SKM-1 (cell line): Measurements from ENCODE around the gene PELI1.
"Not testable (repeated sequence)": the region's sequence is repeated elsewhere in the genome, so short reads cannot be mapped to it uniquely, and the experiment has no call there.

Experiments used
- DNase-seq: peaks from one replicate; lab custom pipeline; 2025; ENCODE audit not compliant: unreplicated experiment; lab: John Stamatoyannopoulos, UW

Gene PELI1

DNA sequence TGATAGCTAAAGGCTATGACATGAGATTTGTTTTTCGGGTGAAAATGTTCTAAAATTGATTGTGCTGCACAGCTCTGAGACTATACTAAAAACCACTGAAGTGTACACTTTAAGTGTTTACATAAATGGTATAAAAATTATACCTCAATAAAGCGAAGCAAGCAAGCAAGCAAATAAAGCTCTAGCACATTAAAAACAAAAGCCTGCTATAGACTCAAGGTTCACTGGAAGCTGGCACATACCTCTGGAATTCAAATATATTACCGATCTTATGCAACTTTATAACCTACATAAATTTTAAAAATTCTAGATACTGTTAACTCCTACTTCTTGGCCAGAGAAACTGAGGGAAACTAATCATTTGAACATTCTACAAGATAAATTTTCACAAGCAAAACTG, 20.1 kb downstream of the PELI1 start:
- no peak for DNase-seq

DNA sequence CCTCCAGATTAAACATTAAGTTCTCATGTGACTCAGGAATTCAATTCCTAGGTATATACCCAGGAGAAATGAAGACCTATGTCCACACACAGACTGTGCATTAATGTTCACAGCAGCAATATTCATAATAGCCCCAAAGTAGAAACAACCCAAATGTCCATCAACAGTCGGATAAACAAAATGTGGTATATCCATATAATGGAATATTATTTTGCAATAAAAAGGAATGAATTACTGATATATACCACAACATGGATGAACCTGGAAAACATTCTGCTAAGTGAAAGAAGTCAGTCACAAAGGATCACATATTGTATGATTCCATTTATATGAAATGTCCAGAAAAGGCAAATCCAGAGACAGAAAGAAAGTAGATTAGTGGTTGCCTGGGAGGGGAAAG, 20.5 kb downstream of the PELI1 start:
- DNase-seq: no peak

GRCh38 chr2:64122358-64122757, 21.9 kb downstream of the PELI1 start:
- no peak for DNase-seq

DNA sequence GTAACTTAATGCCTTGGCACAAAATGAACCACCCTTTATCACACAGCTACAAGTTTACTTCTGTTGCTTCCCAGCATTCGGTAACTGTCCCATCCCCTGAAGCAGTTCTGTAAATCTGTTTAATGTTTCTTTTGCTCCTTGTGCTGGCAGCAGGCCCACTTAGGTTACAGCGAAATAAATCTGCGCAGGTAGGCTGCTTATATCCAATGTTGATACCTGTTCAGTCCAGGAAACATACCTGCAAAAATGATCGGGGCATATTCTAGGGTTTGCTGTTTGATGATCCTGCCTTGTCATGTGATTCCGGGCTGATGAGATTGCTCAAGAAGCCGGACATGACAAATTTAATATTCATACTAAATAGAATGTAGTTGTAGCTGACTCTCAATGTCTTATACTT, 23.3 kb downstream of the PELI1 start:
- no peak for DNase-seq

- DNase-seq: no peak
These were observed 24.2 kb downstream of the PELI1 start for GRCh38 chr2:64120008-64120407.

DNA sequence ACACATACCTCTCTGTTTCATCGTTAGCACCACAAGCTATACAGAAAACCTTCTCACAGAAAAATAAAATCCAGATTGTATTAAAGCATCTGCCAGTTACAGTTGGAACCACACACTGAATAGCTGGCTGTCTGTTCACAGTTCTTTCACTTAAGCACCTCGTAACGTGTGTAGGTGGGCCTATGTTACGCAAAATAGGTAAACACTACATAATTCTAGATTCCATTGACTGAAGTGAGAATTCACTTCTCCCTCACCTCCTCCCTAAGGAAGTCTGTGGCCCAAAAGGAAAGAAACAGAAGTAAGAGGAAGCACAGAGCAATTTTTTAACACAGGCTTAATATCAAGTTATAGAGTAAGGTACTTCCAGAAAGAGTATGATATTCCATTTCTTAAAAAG, 24.9 kb downstream of the PELI1 start:
- DNase-seq: no peak

DNA sequence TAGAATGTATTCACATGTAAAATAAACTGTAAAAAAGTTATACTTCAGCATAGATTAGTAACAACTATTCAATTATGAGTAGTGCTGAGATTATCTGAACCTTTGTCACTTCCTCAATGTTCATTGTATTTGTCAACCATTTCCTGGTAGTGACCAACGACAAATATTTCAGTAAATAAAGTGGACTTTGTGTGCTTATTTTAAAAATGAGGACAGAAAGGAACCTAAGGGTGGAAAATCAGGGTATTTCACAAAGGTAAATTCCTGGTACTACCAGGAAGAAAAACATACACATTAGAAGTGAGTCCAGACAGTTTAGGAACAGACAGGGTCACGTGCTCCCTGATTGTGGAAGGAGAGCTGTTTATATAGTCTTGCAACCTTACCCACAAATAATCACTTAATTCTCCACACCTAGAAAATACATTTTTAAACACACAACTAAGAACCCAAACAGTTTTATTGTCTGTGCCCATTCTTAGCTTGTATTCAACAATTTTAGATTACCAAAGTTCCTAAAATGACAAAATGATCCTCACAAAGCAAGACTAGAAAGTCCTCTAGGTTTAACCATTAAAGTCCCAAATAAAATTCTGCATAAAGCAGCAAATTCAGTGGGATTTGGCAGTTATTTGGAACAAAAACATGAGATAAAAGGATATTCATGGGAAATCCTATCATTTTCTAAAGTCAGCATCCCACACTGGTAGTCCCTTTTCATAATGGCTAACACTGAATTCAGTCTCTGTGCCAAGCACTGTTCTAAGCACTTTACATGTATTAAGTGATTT, 28.2 kb downstream of the PELI1 start:
- DNase-seq: no peak

DNA sequence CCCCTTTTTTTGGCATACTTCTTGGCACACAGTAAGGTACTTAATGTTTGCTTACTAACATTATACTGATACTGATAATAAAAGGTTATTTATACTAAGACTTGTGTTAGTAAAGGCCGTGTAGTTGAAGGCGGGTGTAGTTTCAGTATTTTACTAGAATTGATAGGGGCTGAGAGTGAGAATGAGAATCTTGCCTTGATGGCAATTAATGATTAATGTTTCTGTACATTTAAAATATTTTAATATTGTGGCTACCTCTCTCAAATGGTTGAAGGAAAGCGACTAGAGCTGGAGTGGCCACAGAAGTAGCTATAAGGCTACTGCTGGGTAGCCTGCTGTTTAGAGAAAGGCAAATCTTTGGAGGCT, 29.3 kb downstream of the PELI1 start:
- DNase-seq: no peak

DNA sequence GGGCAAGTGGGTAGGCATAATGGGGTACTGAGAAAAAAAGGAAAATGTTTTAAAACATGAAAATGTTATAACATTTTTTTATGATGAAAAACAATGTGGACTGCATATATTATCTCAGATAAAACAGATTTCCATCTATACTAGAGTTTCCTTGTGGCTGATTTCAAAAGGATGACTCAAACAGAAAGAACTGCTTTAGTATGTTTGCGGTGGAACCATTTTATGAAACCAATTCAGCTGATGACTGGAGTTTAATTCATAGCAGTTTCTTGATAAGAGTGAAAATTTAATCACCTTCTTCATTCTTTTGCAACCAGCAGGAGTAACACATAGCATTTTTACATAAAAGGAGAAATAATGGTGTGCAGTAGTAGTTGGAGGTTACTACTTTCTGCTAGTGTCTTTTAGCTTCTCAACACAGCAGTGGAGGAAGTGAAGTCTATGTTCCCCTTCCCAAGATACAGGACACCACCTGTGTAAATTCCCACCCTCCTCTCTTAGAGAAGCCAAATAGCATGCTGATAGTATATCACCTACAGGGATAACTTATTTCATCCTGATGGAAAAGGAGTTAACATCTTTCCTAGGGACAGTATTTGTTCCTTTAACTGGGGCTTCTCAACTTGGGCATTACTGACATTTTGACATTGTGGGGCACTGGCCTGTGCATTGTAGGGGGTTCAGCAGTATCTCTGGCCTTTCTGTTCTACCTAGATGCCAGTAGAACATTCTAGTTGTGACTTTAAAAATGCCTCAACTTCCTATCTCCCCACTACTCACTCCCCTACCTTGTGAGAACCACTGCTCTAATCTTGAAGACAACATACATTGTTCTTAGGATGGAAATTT, 29.9 kb downstream of the PELI1 start:
- DNase-seq: no peak

- no peak for DNase-seq
These were observed 32.2 kb downstream of the PELI1 start for GRCh38 chr2:64112016-64112415.

DNA sequence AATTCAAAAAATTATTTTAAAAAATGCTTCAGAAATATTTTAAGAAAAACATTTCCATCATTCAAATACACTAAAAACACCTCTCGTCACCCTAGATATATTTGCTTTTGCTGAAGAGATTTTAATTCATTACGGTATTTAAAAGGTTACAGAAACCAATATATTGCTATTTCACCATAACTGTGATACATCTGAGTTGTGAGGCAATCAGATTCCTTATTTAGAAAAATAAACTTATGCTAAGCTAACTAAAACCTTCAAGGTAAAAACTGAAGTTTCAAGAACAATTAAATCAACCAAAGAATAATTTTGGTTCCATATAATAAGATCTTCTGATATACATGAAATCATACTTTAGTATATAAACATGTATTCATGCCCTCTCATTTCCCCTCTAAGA, 32.8 kb downstream of the PELI1 start:
- DNase-seq: no peak

DNA sequence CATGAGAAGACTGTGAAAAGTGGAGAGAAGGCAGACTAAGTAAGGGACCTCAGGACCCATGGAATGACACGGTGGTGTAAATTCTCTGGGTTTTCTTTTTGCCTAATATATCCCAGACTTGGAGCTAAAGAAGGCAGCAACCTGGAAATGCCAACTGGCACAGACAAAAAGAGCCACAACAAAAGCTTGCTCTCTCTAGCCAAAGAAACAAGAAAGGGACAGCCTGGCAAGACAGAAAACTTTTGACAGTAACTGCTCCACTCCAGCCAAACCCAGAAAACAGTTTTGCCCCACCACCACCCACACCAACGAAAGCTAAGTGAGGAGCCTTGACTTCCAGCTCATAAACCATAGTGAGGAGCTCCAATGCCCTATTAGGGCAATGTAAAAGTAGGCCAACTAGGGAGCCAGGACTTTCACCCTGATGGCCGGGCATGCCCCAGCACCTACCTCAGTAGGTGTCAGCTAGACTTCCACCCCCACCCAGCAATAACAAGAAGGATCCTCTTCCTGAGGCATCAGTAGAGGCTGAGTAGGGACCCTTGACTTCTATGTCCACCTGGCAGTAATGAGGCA, 35.5 kb downstream of the PELI1 start:
- DNase-seq: no peak

DNA sequence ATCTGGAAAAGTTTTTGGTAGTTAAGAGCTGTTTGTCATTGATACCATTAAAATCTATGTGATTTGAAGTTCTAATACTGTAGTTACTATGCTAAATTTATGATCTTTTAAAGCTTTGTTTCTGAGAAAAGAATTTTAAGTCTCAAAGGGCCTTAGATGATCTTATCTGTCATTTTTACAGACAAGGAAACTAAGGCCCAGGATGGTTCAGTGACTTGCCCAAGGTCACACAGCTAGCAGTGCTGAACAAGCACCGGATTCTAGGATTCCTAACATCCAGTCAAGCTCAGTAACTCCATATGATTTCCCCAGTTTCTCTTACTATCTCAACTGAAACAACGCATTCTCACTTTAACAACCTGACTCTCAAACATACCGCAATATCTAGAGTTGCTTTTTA, 37.7 kb downstream of the PELI1 start:
- no peak for DNase-seq

GRCh38 chr2:64105670-64106461, 38.4 kb downstream of the PELI1 start:
- DNase-seq: no peak

- no peak for DNase-seq
These were observed 39.3 kb downstream of the PELI1 start for GRCh38 chr2:64104933-64105332.

- not testable (repeated sequence) for DNase-seq
These were observed 41.5 kb downstream of the PELI1 start for GRCh38 chr2:64102736-64103135.

- no peak for DNase-seq
These were observed 43.1 kb downstream of the PELI1 start for GRCh38 chr2:64101141-64101591.

DNA sequence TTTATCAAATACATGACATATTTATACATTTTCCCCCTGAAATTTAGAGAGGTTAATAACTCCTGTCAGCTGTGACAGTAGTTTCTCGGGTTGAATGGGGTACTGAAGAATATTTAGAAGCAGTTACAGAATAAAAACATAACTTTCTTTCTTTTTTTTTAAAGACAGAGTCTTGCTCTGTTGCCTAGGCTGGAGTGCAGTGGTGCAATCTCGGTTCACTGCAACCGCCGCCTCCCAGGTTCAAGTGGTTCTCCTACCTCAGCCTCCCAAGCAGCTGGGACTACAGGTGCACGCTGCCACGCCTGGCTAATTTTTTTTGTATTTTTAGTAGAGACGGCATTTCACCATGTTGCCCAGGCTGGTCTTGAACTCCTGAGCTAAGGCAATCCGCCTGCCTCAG, 43.6 kb downstream of the PELI1 start:
- DNase-seq: not testable (repeated sequence)

DNA sequence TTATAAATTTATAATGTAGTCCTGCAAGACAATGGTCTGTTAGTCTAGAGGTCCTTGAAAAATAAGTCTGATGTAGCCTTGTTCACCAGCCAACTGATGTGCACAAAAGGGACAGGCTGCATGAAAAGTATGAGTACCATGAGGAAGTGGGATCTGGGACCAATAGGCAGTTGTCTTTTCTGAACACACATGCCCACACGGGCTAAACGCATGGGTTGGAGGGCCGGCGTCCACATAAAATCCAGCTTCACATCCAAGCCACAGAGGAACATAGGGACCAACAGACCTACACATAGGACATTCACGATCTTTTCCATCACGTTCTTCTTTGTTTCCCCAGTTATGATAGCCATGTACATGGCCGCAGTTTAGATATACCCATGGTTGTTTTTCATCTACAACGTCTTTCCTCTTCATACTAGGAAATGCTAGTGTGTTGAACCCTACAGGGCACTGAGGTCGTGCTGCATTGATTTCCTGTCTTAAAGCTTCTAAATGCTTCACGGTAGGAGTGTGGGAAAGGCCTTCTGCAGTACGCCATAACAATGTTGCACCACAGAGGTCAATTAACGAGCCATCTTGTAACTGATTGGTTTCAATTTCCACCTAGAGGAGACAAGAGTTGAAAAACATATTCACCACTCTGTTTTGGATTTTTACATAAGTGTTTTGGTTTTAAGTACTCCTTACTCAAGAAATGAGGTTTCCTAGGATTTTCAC, 49.4 kb downstream of the PELI1 start:
- no peak for DNase-seq

GRCh38 chr2:64093341-64093740, 50.9 kb downstream of the PELI1 start:
- no peak for DNase-seq

DNA sequence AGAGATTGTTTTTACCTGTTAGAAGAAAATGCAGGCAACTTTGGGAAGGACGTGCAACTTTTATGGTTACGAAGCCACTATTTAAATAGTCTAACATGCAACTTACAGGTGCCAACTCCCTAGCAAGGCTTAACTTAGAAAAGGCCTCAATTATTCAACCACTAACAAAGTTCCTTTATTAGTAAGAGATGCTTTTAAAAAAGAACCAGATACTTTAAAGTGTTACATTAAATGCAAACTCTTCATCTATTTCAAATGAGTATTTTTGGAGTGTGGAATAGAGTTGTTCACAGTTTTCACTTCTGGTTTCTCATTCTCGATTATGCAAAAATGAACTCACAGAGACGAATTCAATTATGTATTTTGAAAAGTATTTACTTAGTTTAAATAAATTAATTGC, 51.7 kb downstream of the PELI1 start:
- no peak for DNase-seq
